GM12873 (cell line): ENCODE results near the gene NEXN.

Source experiments
- TF ChIP-seq, protein P1 (sequence below): IDR thresholded peaks from 2 replicates; pipeline ENCODE4 v1.5.1; 2012; ENCODE audit warnings: low read depth, mild to moderate bottlenecking, moderate library complexity, low read length, control low read depth; ENCODE audit not compliant: insufficient read depth; ENCODE audit errors: missing control alignments

NEXN gene

DNA sequence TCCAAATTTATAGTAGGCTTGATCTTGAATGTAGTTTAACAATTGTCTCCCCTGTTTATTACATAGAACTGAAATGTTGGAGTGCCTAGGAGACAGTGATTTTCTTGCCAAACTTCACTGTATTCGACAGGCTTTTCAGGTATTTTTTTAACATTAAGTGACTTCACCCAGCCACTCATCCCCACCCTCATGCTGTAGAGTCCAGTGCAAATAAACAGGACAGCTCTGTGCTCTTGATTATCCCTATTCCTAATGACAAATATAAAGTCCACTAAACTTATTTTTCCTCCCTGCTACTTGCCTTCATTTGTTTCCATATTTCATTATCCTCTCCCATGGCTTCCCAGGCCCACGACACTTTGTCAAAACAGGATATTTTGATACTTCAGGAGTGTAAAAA is 29.2 kb upstream of the NEXN start:
- TF ChIP-seq, protein P1, sequence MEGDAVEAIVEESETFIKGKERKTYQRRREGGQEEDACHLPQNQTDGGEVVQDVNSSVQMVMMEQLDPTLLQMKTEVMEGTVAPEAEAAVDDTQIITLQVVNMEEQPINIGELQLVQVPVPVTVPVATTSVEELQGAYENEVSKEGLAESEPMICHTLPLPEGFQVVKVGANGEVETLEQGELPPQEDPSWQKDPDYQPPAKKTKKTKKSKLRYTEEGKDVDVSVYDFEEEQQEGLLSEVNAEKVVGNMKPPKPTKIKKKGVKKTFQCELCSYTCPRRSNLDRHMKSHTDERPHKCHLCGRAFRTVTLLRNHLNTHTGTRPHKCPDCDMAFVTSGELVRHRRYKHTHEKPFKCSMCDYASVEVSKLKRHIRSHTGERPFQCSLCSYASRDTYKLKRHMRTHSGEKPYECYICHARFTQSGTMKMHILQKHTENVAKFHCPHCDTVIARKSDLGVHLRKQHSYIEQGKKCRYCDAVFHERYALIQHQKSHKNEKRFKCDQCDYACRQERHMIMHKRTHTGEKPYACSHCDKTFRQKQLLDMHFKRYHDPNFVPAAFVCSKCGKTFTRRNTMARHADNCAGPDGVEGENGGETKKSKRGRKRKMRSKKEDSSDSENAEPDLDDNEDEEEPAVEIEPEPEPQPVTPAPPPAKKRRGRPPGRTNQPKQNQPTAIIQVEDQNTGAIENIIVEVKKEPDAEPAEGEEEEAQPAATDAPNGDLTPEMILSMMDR, result no peak

DNA sequence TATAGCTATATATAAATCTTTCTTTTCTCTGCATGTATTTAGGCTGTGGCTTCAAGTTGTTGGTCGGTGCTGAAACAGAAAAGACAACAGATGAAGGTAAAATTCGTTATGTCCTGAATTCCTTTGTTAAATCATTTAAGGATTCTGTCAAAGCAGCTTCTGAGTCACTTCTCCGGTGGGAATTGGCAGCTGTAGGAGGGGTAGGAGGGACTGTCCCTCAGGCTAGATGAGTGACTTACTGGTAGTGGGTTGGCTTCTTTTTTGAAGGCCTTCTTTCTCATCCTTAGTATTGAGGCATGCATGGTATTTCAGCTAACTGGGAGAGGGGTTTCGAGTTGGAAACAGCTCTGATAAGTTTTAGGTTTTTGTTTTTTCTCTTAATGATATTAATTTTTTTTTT is 22.1 kb upstream of the NEXN start:
- TF ChIP-seq, protein P1, result no peak

DNA sequence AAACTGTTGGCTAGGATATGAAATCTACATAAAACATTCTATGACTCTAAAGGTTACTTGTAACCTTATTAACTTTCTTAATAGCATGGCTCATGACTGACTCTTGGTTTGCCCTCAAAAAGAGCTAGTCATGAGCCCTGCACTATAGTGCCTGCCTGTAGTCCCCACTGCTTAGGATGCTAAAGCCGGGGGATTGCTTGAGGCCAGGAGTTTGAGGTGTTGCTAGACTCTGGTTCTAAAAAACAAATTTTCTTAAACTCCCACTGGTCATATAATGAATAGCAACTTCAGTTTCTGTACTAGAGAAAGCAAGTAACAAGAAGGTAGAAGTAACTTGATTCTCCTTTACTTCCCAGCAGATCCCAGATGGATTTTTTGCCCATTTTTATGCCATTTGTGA is 15.8 kb upstream of the NEXN start:
- TF ChIP-seq, protein P1, result no peak

DNA sequence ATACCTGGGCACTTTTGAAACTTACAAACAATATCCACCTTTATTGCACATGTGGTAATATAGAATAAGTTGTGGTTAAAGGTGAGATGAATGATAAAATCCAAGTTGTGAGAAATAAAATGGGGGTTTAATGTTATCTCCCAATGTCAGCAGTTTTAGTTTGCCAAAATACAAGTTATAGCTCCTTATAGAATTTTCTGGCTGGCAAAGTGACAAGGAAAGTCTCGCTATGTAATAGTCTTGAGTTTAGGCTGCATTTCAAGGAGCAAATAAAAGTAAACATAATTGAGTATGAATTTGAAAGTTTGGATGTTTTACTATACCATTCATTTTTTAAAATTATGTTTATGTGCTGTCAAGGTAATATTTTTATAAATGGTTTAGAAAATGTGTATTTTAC is 15.0 kb upstream of the NEXN start:
- TF ChIP-seq, protein P1, result no peak

DNA sequence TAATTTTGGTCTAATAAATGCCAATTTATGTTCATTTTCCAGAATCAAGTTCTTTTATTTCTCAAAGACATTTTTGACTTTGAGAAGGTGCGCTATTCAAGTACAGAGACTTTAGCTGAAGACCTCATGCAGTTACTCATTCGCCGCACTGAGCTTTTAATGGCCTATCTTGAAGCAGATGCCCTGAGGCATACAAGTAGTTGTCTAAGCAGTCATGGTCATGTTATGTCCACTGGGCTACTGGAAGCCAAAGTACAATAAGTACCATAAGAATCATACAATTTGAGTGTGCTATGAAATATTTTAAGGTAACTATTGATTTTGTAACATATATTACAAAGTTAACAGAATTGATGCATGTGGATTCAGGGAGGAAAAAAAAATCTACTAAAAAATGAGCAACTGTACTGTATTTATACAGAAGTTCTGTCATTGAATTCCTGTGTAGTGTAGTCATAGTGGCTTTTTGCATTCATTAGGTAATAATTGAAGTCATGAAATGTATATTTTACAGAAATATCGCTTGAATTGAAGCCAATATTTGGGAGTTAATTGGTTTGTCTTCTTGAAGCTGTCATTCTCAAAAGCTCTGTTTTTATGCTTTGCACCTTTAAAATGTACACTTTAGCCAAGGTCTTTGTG is 13.5 kb upstream of the NEXN start:
- TF ChIP-seq, protein P1, result no peak

DNA sequence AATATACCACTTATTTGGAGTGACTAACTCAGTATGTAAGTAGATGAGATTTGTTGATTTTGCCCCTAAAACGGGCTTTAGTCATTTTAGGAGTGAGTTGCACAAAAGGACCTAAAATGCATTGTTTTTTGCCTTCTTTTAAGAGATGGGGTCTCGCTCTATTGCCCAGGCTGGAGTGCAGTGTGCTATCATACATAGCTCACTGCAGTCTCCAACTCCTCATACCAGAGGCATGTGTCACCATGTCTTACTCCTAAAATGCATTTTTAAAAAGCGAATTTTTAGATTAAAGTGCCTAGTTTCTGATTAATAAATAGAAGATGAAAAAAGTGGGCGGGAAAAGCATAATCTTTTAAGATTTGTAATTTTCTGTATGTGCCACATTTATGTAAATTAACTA is 11.5 kb upstream of the NEXN start:
- TF ChIP-seq, protein P1, result no peak

DNA sequence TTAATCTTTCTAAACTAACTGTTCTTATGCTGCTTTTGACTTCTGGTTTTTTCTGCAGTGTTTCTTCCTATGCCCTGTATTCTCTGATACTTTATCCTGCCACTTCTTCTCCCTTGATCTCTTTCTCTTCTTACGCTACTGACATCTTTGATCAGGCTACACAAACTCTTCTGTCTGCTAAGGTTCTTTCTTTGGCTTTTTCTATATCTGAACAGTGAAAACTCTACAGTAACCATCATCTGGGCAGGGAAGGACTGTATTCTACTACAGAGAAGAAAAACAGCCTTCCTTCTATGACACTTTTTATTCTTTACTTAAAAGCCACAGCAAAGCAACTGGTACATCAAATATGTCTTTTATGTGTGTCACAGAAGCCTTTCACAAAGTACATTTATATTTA is 7.4 kb upstream of the NEXN start:
- TF ChIP-seq, protein P1, result no peak
